Activated CD8-positive, alpha-beta T cell treated with anti-CD3 and anti-CD28 coated beads for 36 hours (primary cell): ENCODE results near the gene SAP25. TPM values are rescaled to one million over a fixed set of nuclear protein-coding genes. Genes with fewer than 3 reads are reported as not detected.

Experiments
- ATAC-seq: fragments of 200-7000 bp; cut with Tn5 transposase; one replicate; pipeline ENCODE4 v1.10.0; 2021; ENCODE audit warnings: mild to moderate bottlenecking, moderate library complexity
- CTCF ChIA-PET: fragments of 350-600 bp; sonication (Branson Sonifier 250); formaldehyde crosslinking; loops from one replicate; lab custom pipeline; 2021; ENCODE audit warnings: antibody characterized with exemption; lab: Charles Lee
- POLR2A ChIA-PET: fragments of 350-600 bp; sonication (Branson Sonifier 250); formaldehyde crosslinking; loops from one replicate; lab custom pipeline; 2021; ENCODE audit warnings: antibody characterized with exemption; lab: Charles Lee
- DNase-seq: peaks from one replicate; pipeline ENCODE4 v3.0.0-alpha.2; 2020
- H3K27ac Mint-ChIP-seq: one replicate; pipeline ENCODE4 v1.8.0; 2021; ENCODE audit warnings: mild to moderate bottlenecking, mixed read lengths
- H3K27me3 Mint-ChIP-seq: one replicate; pipeline ENCODE4 v1.8.0; 2021; ENCODE audit warnings: mixed read lengths
- H3K36me3 Mint-ChIP-seq: one replicate; pipeline ENCODE4 v1.8.0; 2021; ENCODE audit warnings: low read depth, mixed read lengths
- H3K4me1 Mint-ChIP-seq: one replicate; pipeline ENCODE4 v1.8.0; 2021; ENCODE audit warnings: low read depth, mixed read lengths
- H3K4me3 Mint-ChIP-seq: one replicate; pipeline ENCODE4 v1.8.0; 2021; ENCODE audit warnings: mild to moderate bottlenecking, moderate library complexity, mixed read lengths
- H3K9me3 Mint-ChIP-seq: one replicate; pipeline ENCODE4 v1.8.0; 2021; ENCODE audit warnings: mixed read lengths
- CTCF ChIP-seq: fragments of 200-600 bp; IDR thresholded peaks from one replicate; pipeline ENCODE4 v1.8.0; 2022; ENCODE audit warnings: antibody characterized with exemption, mild to moderate bottlenecking
- intact Hi-C: fragments of 100-400 bp; cut with micrococcal nuclease; formaldehyde crosslinking; loops from one replicate; pipeline ENCODE4 v1.10.0; 2022
- total RNA-seq, 2 experiments: library from RNA; stranded (reverse); gene quantifications; one replicate each; pipeline ENCODE4 v1.2.3, GENCODE V29; 2021

The SAP25 gene
- total RNA-seq, 2 experiments from 2014 or later = 9.9 to 12.8 TPM

- H3K9me3 Mint-ChIP-seq = no peaks in the 10 kb centered on the region
- H3K27ac Mint-ChIP-seq = peak overlapping the region; percentile 99
- TF ChIP-seq CTCF = no peak
- no peaks in the 10 kb centered on the region for H3K27me3 Mint-ChIP-seq
- H3K36me3 Mint-ChIP-seq = peaks cover 34% of the 10 kb centered on the region
- peaks cover 75% of the 10 kb centered on the region for H3K4me1 Mint-ChIP-seq
- intact Hi-C loops = loop anchor here (5.0 kb wide), 1 partner anchor 71 kb away; the partner anchor contains the start of gene TSC22D4
- POLR2A ChIA-PET = interaction anchor here (0.8 to 4.2 kb wide), 4 partner anchors 11 to 84 kb away, joined by 3 to 17 read pairs (median 3); partner anchors contain the start of gene SPACDR
- ATAC-seq (no peak), DNase-seq (no peak)
- peak overlapping the region; percentile 91 for H3K4me3 Mint-ChIP-seq
- CTCF ChIA-PET = interaction anchor here (0.8 to 10.8 kb wide), 7 partner anchors 10 to 144 kb away, joined by 3 to 92 read pairs (median 4); partner anchors contain the start of genes FBXO24, LRCH4 and TSC22D4
Observed at GRCh38 chr7:100547872-100548271, 25.8 kb downstream of the SAP25 start.

GRCh38 chr7:100546926-100547800 is 26.5 kb downstream of the SAP25 start:
- peak; percentile 53 for DNase-seq

GRCh38 chr7:100546129-100546925 is 27.4 kb downstream of the SAP25 start:
- Mint-ChIP-seq H3K27me3 (no peaks in the 10 kb centered on the region), H3K4me1 (peaks cover 88% of the 10 kb centered on the region), H3K9me3 (no peaks in the 10 kb centered on the region), H3K36me3 (peaks cover 37% of the 10 kb centered on the region), H3K4me3 (peak overlapping the region; percentile 91), H3K27ac (peak overlapping the region; percentile 99)
- peak; percentile 37 for ATAC-seq
- CTCF ChIA-PET = interaction anchor here (1.2 to 10.8 kb wide), 5 partner anchors 12 to 86 kb away, joined by 3 to 92 read pairs (median 5); partner anchors contain the start of gene TSC22D4
- peak; percentile 50 for DNase-seq
- POLR2A ChIA-PET = interaction anchor here (0.9 to 4.2 kb wide), 9 partner anchors 10 to 61 kb away, joined by 3 to 17 read pairs (median 5); partner anchors contain the start of genes FBXO24 and LRCH4
- no peak for TF ChIP-seq CTCF
- intact Hi-C loops = loop anchor here (5.0 kb wide), 1 partner anchor 69 kb away; the partner anchor contains the start of gene TSC22D4

More at GRCh38 chr7:100546926-100547800, 26.5 kb downstream of the SAP25 start:
- Mint-ChIP-seq H3K9me3 (no peaks in the 10 kb centered on the region), H3K36me3 (peaks cover 35% of the 10 kb centered on the region), H3K4me3 (peak overlapping the region; percentile 91), H3K27me3 (no peaks in the 10 kb centered on the region), H3K27ac (peak overlapping the region; percentile 99), H3K4me1 (peaks cover 80% of the 10 kb centered on the region)
- ChIA-PET CTCF (interaction anchor here (0.8 to 10.8 kb wide), 5 partner anchors 11 to 68 kb away, joined by 3 to 92 read pairs (median 25); partner anchors contain the start of genes FBXO24, LRCH4 and TSC22D4), POLR2A (interaction anchor here (0.8 to 4.2 kb wide), 7 partner anchors 11 to 62 kb away, joined by 3 to 17 read pairs (median 7); partner anchors contain the start of genes FBXO24 and LRCH4)
- intact Hi-C loops = loop anchor here (5.0 kb wide), 1 partner anchor 70 kb away; the partner anchor contains the start of gene TSC22D4
- ATAC-seq = no peak
- no peak for TF ChIP-seq CTCF

GRCh38 chr7:100545360-100546128 is 28.2 kb downstream of the SAP25 start:
- CTCF ChIA-PET = interaction anchor here (0.7 to 10.8 kb wide), 10 partner anchors 13 to 413 kb away, joined by 3 to 92 read pairs (median 4); partner anchors contain the start of gene TSC22D4
- POLR2A ChIA-PET = interaction anchor here (0.6 to 4.2 kb wide), 14 partner anchors 9 to 445 kb away, joined by 3 to 17 read pairs (median 4); partner anchors contain the start of genes FBXO24, LRCH4, MEPCE and ZCWPW1
- Mint-ChIP-seq H3K27me3 (no peaks in the 10 kb centered on the region), H3K4me1 (peaks cover 90% of the 10 kb centered on the region), H3K36me3 (peaks cover 41% of the 10 kb centered on the region), H3K9me3 (no peaks in the 10 kb centered on the region), H3K27ac (peak overlapping the region; percentile 99), H3K4me3 (peak overlapping the region; percentile 91)
- ATAC-seq (peak; percentile 79), DNase-seq (peak; percentile 87)
- intact Hi-C loops = loop anchor here (5.0 kb wide), 1 partner anchor 68 kb away; the partner anchor contains the start of gene TSC22D4
- TF ChIP-seq CTCF = no peak
